Measurements from ENCODE around the gene LAMTOR5. TPM values are rescaled to one million over a fixed set of nuclear protein-coding genes. Genes with fewer than 3 reads are reported as not detected.
"Not testable (repeated sequence)": the region's sequence is repeated elsewhere in the genome, so short reads cannot be mapped to it uniquely, and the experiment has no call there.

The LAMTOR5 gene
- total RNA-seq, 1 donor from 2014 or later, result 125 TPM

DNA sequence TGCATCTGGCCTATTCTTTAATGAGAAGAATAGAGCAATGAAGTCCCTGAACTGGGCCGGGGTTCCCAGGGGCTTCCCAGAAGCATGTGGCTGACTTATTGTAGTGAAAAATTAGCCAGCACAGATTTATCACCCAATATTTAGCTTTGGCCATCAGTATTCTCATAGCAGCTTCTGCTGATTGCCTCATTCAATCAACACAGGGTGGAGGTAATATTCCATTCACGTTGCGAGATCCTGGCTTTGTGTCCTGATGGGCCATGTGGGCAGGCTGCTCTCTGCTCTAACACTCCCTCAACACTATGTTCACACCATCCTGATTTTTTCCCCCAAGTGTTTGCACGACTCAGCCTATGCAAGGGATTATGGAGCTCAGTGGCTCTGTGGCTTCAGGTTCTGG, 21.5 kb upstream of the LAMTOR5 start:
- no peak for DNase-seq (ENCODE audit: low read depth in 2 of 2)

GRCh38 chr1:110426854-110427253, 19.4 kb upstream of the LAMTOR5 start:
- peak in 1 of 2 donors; percentile 44 for DNase-seq (ENCODE audit: low read depth in 2 of 2)

GRCh38 chr1:110425612-110426152, 18.2 kb upstream of the LAMTOR5 start:
- no peak for DNase-seq (ENCODE audit: low read depth in 2 of 2)

- no peak for DNase-seq (ENCODE audit: low read depth in 2 of 2)
Measured at GRCh38 chr1:110424699-110425611, 17.5 kb upstream of the LAMTOR5 start.

GRCh38 chr1:110420874-110421793, 13.6 kb upstream of the LAMTOR5 start:
- DNase-seq (ENCODE audit: low read depth in 2 of 2), result peak in 1 of 2 donors; percentile 45

DNA sequence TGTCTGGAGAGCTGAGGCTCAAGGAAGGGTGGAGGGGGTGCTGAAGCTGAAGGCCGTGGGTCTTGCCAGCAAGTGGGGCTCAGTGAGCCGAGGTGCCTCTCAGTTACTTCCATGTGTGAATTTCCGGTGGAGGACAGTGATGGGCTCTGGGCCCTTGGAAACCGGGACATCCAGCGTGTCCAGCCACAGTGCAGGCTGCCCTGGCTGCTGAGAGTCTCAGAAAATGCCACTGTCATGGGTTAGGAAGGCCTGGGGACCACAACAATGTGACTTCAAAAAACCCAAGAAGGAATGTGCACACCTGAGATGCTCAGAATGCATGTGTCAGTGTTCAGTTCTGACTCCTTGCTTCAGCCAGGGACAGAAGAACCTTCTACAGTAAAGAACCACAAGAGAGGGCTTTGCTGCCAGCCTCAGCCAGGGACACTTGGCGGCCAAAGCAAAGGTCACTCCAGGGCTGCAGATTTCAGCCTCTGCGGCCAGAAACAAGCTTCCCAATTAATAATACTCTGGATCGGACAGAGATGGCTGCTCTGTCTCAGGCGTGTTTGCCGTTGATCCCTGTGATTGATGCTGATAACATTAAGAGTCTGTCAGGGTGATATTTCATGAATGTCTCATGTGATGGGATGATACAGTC, 12.6 kb upstream of the LAMTOR5 start:
- DNase-seq (ENCODE audit: low read depth in 2 of 2), result no peak

DNA sequence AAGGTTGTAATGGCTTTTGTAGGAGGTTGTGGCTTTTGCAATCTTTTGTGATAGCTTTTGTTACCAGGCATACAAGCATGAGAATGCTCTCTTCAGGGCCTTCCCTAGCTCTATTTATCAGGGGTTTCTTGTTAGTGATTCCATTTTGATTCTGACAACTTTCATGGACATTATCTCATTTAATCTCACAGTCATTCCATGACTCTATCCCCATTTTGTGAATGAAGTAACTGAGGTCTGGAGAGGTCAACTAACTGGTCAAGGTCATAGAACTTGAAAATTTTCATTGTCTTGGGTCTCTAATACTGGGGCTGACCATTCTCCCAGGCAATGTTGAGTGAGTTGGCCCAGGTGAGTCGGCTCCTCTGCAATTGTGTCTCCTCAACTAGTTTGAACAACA, 11.2 kb upstream of the LAMTOR5 start:
- DNase-seq (ENCODE audit: low read depth in 2 of 2), result no peak

DNA sequence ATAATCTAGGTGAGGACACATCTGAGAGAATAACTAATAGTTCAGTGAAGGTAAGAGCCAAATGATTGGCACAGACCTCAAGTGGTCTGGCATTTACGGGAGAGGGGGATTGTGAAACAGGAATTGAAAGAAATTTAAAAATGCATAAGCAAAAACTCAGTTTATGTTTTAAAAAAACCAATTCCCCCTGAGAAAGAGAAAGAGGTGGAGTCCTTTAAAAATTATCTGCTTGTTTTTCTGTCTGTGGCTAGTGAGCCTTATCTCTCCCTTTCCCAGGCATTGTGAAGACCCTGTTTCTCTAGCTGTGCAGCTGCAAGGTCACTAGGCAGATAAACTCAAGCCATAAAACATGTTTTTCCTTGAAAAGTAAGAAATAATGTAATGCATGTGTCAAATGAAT, 5.6 kb upstream of the LAMTOR5 start:
- DNase-seq (ENCODE audit: low read depth in 2 of 2), result not testable (repeated sequence)

- peak; percentile 72 to 74 for DNase-seq (ENCODE audit: low read depth in 2 of 2)
Measured at GRCh38 chr1:110412576-110412975, 5.1 kb upstream of the LAMTOR5 start.

- no peak for DNase-seq (ENCODE audit: low read depth in 2 of 2)
Measured at GRCh38 chr1:110411173-110411735, 3.8 kb upstream of the LAMTOR5 start.

DNA sequence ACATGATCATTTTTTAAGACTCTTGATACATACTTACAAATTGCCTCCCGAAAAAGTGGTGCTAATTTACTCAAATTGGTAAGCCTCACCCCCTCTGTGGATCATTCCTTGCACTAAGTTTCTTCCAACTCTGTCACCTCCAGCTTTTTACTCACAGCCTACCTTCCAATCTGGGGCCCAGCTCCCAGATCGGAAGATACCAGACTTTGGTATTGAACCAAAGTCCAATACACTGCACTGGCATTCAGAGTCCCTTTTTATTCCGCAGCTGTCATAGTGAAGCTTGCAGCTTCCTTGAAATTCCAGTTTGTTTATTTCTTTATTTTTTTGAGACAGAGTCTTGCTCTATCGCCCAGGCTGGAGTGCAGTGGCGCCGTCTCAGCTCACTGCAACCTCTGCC, 1.8 kb upstream of the LAMTOR5 start:
- no peak for DNase-seq (ENCODE audit: low read depth in 2 of 2)

DNA sequence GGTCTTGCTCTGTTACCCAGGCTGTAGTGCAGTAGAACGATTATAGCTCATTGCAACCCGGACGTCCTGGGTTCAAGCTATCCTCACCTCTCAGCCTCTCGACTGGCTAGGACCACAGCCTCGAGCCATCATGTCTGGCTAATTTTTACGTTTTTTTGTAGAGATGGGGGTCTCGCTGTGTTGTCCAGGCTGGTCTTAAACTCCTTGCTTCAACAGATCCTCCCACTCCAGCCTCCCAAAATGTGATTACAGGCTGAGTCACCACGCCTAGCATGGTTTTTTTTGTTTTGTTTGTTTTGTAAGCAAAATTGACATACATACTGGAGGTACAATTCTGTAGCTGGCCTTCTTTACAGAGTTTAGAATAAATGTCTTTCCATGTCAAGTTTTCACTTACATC, 994 bp upstream of the LAMTOR5 start:
- no peak for DNase-seq (ENCODE audit: low read depth in 2 of 2)

DNA sequence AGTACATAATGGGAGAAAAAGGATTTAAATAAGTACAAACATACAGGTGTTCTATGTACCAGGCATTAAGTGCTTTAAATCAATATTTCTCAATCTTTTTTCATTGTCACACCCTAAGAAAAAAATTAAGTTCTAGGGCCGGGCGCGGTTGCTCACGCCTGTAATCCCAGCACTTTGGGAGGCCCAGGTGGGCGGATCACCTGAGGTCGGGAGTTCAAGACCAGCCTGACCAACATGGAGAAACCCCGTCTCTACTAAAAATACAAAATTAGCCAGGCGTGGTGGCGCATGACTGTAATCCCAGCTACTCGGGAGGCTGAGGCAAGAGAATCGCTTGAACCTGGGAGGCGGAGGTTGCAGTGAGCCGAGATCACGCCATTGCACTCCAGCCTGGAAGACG, 1.1 kb downstream of the LAMTOR5 start:
- DNase-seq (ENCODE audit: low read depth in 2 of 2), result not testable (repeated sequence)

DNA sequence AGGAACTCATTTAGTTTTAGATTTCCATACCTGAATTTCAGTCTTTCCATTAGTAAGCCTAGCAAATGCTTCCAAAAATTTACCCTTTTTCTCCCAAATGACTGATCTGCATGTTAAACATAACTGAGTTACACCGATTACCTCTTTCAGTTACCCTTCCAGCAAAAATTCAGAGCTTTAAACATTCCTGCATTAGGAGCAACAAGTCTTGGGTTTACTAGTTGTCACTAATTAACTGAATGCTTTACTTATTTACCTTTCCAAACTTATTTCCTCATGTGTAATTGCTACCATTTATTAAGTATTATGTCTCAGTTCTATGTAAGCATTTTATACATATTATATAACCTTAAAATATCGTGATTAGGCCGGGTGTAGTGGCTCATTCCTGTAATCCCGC, 3.1 kb downstream of the LAMTOR5 start:
- DNase-seq (ENCODE audit: low read depth in 2 of 2), result no peak

GRCh38 chr1:110403805-110404204, 3.7 kb downstream of the LAMTOR5 start:
- DNase-seq (ENCODE audit: low read depth in 2 of 2), result no peak

DNA sequence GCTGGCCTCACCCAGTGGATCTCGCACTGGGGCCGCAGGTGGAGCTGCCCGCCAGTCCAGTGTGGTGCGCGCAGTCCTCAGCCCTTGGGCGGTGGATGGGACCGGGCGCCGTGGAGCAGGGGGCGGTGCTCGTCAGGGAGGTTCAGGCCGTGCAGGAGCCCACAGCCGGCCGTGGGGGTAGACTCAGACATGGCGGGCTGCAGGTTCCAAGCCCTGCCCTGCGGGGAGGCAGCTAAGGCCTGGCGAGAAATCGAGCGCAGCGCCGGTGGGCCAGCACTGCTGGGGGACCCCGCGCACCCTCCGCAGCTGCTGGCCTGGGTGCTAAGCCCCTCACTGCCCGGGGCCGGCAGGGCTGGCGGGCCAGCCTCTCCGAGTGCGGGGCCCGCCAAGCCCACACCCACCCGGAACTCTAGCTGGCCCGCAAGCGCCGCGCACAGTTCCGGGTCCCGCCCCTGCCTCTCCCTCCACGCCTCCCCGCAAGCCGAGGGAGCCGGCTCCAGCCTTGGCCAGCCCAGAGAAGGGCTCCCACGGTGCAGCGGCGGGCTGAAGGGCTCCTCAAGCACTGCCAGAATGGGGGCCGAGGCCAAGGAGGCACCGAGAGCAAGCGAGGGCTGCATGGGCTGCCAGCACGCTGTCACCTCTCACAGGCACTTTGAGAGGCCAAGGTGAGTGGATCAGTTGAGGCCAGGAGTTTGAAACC, 11.1 kb downstream of the LAMTOR5 start:
- DNase-seq (ENCODE audit: low read depth in 2 of 2), result not testable (repeated sequence)

GRCh38 chr1:110394493-110394820, 13.0 kb downstream of the LAMTOR5 start:
- no peak for DNase-seq (ENCODE audit: low read depth in 2 of 2)

DNA sequence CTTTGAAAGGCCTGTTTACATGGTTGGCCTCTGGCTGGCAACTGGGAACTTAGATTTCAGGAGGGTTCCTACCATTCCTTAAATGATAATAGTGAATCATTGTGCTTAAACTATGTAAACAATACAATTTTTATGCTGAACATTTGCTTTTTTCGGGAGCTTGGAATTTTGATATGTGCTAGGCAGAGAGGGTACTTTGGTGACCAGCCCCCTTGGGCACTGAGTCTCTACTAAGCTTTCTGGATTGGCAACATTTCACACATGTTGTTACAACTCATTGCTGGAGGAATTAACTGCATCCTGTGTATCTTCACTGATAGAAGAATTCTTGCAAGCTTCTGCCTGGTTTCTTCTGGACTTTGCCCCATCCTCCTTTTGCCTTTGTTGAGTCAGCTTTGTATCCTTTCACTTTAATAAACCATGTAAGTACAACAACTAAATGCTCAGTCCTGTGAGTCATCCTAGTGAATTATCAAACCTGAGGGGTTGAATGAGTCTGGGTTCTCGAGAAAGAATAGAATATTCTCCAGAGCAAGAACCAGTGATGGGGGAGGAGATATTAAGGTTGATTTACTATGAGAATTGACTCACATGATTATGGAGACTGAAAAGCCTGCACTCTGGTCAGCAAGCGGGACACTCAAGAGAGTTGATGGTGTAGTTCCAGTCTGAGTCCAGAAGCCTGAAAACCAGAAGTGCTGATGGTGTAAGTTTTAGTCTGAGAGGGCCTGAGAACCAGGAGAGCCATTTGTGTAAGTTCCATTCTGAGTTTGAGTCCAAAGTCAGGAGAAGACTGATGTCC, 13.6 kb downstream of the LAMTOR5 start:
- DNase-seq (ENCODE audit: low read depth in 2 of 2), result peak in 1 of 2 donors; percentile 61

DNA sequence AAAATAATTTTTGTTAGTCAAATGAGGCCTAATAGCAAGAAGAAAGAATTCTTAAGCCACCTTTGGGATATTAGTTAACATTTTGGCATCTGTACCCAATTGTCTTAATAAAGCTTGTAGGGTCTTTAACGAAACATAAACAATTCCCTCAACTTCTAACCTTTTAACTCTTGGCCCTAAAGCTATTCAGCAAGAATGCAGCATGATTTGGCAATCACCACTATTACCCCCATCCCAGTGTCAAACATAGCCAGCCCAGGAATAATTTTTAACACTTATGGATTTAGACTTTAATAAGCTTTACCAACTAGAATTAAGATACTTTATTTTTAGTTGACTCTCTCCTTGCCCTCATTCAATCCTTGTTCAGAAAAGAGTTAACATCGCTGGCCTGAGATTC, 14.2 kb downstream of the LAMTOR5 start:
- no peak for DNase-seq (ENCODE audit: low read depth in 2 of 2)

Measured in lung microvascular endothelial cell (primary cell).